Heart left ventricle (tissue), 13 donors: ENCODE measurements around the gene ARHGAP33.

Experiments
- POLR2A ChIP-seq, 2 donors: fragments of 450-650 bp; IDR thresholded peaks; one replicate each; pipeline ENCODE4 v1.6.1; 2017; ENCODE audit warnings: antibody characterized with exemption in 2 of 2, mild to moderate bottlenecking in 2 of 2, moderate library complexity in 2 of 2
- TF ChIP-seq, protein P1 (sequence below), 12 donors: fragments of 200-600 bp; sonication (generic) in 4 of 12; IDR thresholded peaks; one replicate each; pipeline versions ENCODE4 v1.5.0 to v1.8.0; 2018 to 2022; ENCODE audit warnings: antibody characterized with exemption in 12 of 12, mild to moderate bottlenecking in 5 of 12
- donor health status: ischemic (EF 13 %, LVEDD 7.1; RV severe dilation, severe dysfunction).
- donor health status: DM: no; HTN: yes; CAD: no.
- donor health status: DM: no; HTN: no; CAD: no.
- donor health status: ischemic (EF 25% LVEDD 6.9; RV normal size, moderate dysfunction).
- donor health status: ischemic (EF 25% LVEDD 5.7; RV mildly dilated, moderate dysfunction).
- donor health status: ischemic (EF 35%, LVEDD 5.7; RV mildly dilated, moderate dysfunction).
- donor health status: nonischemic (EF 11% LVEDD 7.7; RV severe dilation, severe dysfunction).
- donor health status: DM: yes; HTN: yes; CAD: no.
- donor health status: PGD.
- donor health status: ischemic (EF 29% LVEDD 5.4; RV normal size, mild dysfunction).
- donor health status: nonischemic (EF 23%, LVEDD 6.1; RV moderate dilation, normal function).

DNA sequence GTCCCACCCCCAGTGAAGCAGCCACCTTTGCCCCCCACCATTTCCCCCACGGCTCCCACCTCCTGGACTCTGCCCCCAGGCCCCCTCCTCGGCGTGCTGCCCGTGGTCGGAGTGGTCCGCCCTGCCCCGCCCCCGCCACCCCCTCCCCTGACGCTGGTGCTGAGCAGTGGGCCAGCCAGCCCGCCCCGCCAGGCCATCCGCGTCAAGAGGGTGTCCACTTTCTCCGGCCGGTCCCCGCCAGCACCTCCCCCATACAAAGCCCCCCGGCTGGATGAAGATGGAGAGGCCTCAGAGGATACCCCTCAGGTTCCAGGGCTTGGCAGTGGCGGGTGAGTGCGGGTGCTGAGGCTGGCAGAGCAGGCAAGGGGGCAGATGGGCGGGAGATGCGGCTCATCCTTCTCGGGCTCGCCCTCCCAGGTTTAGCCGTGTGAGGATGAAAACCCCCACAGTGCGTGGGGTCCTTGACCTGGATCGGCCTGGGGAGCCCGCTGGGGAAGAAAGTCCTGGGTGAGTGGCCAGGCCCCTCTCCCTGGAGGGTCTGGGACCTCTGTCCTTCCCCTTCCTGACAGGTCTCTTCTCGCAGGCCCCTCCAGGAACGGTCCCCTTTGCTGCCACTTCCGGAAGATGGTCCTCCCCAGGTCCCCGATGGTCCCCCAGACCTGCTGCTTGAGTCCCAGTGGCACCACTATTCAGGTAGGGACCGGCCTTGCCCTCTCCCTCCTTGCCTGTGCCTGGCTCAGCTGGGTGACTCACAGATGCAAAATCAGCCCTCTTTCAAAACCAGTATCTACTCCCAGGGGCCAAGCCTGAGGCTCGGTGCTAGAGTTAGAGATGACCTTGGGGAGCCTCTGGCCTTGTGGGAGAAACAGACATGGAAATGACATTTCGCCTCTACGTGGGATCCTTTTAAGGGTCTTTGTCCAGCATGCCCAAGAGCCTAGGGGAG lies 41.9 kb upstream of the ARHGAP33 start:
- TF ChIP-seq, protein P1, sequence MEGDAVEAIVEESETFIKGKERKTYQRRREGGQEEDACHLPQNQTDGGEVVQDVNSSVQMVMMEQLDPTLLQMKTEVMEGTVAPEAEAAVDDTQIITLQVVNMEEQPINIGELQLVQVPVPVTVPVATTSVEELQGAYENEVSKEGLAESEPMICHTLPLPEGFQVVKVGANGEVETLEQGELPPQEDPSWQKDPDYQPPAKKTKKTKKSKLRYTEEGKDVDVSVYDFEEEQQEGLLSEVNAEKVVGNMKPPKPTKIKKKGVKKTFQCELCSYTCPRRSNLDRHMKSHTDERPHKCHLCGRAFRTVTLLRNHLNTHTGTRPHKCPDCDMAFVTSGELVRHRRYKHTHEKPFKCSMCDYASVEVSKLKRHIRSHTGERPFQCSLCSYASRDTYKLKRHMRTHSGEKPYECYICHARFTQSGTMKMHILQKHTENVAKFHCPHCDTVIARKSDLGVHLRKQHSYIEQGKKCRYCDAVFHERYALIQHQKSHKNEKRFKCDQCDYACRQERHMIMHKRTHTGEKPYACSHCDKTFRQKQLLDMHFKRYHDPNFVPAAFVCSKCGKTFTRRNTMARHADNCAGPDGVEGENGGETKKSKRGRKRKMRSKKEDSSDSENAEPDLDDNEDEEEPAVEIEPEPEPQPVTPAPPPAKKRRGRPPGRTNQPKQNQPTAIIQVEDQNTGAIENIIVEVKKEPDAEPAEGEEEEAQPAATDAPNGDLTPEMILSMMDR (IDR thresholded peaks at IDR 0.05) = no peak
- no peak for TF ChIP-seq POLR2A (IDR thresholded peaks at IDR 0.05)
